PFSK-1 (cell line): Measurements from ENCODE around the gene LIPC.

Experiments used
- POLR2AphosphoS5 ChIP-seq: IDR thresholded peaks from 2 replicates; pipeline ENCODE4 v1.6.1; 2012; ENCODE audit warnings: low read depth, mild to moderate bottlenecking, control low read depth, low read length, moderate library complexity
- REST ChIP-seq, 2 experiments: IDR thresholded peaks; 2 replicates each; pipeline versions ENCODE4 v1.6.1 to v1.8.0; 2011 to 2012; ENCODE audit warnings: low read depth in 2 of 2, low read length in 2 of 2, control low read depth in 1 of 2, inconsistent platforms in 1 of 2, mild to moderate bottlenecking in 1 of 2, moderate library complexity in 1 of 2; ENCODE audit not compliant: insufficient read depth in 1 of 2
- TAF1 ChIP-seq: IDR thresholded peaks from 2 replicates; pipeline ENCODE4 v1.6.1; 2012; ENCODE audit warnings: low read length, control low read depth, borderline replicate concordance; ENCODE audit not compliant: insufficient read depth

DNA sequence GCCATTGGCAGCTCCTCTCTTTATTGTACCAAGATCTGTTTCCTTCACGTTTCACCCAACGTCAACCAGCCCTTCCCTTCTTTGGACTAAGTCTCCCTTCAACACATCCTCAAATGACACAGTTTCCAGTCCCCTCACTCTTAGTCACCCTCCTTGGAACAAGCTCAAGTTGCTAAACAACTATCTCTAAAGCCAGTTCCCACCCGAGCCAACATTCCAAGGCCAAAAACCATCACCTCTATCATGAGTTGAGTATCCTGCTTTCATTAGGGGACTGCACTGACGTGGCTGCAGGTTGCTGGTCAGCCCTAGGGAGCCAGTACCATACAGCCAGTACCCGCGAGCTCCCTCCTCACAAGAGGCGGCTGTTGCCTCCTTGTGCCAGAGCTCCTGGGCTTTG, 73.8 kb downstream of the LIPC start:
- TF ChIP-seq POLR2AphosphoS5 (no peak), REST (IDR thresholded peaks at IDR 0.05; ENCODE audit: insufficient read depth in 1 of 2, low read depth in 2 of 2, low read length in 2 of 2) (no peak), TAF1 (no peak)
